PC-3 (cell line): ENCODE data around the gene TUBB6.

ENCODE experiments used
- EZH2 ChIP-seq: fragments of 300-600 bp; sonication (generic); IDR thresholded peaks from one replicate; pipeline ENCODE4 v1.6.1; 2017; ENCODE audit warnings: antibody characterized with exemption, mild to moderate bottlenecking, low read length; ENCODE audit not compliant: unreplicated experiment
- EZH2phosphoT487 ChIP-seq: fragments of 300-600 bp; sonication (generic); IDR thresholded peaks from 2 replicates; pipeline ENCODE4 v1.6.1; 2018; ENCODE audit warnings: mild to moderate bottlenecking, antibody characterized with exemption, low read length, borderline replicate concordance
- TF ChIP-seq, protein P1 (sequence below): fragments of 300-600 bp; sonication (generic); conservative IDR thresholded peaks from 2 replicates; pipeline ENCODE4 v1.5.1; 2017; ENCODE audit warnings: antibody characterized with exemption, low read depth, mild to moderate bottlenecking, low read length

DNA sequence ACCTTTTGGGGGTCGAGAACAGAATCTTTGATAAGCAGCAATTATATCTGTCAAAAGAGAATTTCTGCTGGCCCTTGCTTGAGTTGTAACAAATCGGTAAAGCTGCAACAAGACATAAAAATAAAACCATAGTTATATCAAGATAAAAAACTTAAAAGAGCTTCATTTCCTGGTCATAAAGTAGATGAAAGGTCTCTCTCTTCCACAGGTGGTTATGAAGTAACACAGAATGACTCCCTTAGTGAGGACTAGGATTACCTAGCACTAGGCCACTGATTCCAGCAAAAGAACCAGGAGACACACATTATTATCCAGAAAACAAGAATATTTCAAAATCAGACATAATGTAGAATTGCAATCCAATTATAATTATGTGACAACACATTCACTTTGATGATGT is 63.5 kb downstream of the TUBB6 start:
- TF ChIP-seq, protein P1, sequence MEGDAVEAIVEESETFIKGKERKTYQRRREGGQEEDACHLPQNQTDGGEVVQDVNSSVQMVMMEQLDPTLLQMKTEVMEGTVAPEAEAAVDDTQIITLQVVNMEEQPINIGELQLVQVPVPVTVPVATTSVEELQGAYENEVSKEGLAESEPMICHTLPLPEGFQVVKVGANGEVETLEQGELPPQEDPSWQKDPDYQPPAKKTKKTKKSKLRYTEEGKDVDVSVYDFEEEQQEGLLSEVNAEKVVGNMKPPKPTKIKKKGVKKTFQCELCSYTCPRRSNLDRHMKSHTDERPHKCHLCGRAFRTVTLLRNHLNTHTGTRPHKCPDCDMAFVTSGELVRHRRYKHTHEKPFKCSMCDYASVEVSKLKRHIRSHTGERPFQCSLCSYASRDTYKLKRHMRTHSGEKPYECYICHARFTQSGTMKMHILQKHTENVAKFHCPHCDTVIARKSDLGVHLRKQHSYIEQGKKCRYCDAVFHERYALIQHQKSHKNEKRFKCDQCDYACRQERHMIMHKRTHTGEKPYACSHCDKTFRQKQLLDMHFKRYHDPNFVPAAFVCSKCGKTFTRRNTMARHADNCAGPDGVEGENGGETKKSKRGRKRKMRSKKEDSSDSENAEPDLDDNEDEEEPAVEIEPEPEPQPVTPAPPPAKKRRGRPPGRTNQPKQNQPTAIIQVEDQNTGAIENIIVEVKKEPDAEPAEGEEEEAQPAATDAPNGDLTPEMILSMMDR: no peak
- TF ChIP-seq EZH2: no peak
- TF ChIP-seq EZH2phosphoT487: no peak
